Panc1 (cell line): ENCODE measurements around the gene RDX. TPM values are rescaled to one million over a fixed set of nuclear protein-coding genes. Genes with fewer than 3 reads are reported as not detected.

ENCODE experiments used
- ATAC-seq: fragments of 200-7000 bp; cut with Tn5 transposase; 2 replicates; pipeline ENCODE4 v1.9.1; 2020; ENCODE audit warnings: mild to moderate bottlenecking, moderate library complexity
- BruUV-seq: library from RNA; stranded (reverse); fragments of 400-500 nt; replicated peaks from 2 replicates; lab custom pipeline; 2021; lab: Mats Ljungman, UMichigan
- CTCF ChIA-PET: fragments of 300-600 bp; sonication (Branson Sonifier 250); formaldehyde crosslinking; loops from one replicate; lab custom pipeline; 2022; ENCODE audit warnings: antibody characterized with exemption; lab: Charles Lee
- POLR2A ChIA-PET: fragments of 300-600 bp; sonication (Branson Sonifier 250); formaldehyde crosslinking; loops from one replicate; lab custom pipeline; 2022; ENCODE audit warnings: antibody characterized with exemption; lab: Charles Lee
- DNase-seq: peaks from one replicate; pipeline ENCODE4 v3.0.0-alpha.2; 2010; ENCODE audit warnings: low read depth, low spot score
- H3K27ac ChIP-seq: 2 replicates; pipeline ENCODE4 v1.5.1; 2011; ENCODE audit warnings: mild to moderate bottlenecking, low read length, inconsistent platforms
- H3K27me3 ChIP-seq: fragments of 200-500 bp; sonication (Bioruptor generic); 2 replicates; pipeline ENCODE4 v1.6.0; 2014; ENCODE audit warnings: low read length, inconsistent platforms; ENCODE audit not compliant: control insufficient read depth, insufficient read depth
- H3K36me3 ChIP-seq: fragments of 200-500 bp; sonication (Bioruptor generic); 2 replicates; pipeline ENCODE4 v1.5.1; 2014; ENCODE audit warnings: inconsistent platforms, mild to moderate bottlenecking, low read length, moderate library complexity; ENCODE audit not compliant: control insufficient read depth, insufficient read depth
- H3K4me1 ChIP-seq: 2 replicates; pipeline ENCODE4 v1.5.1; 2011; ENCODE audit warnings: inconsistent platforms, mild to moderate bottlenecking, low read length, moderate library complexity; ENCODE audit not compliant: control insufficient read depth, insufficient read depth
- H3K4me3 ChIP-seq, 2 experiments: 2 replicates each; pipeline ENCODE4 v1.5.1; 2011 to 2012; ENCODE audit warnings: low read depth in 2 of 2, low read length in 2 of 2, mild to moderate bottlenecking in 2 of 2, inconsistent platforms in 1 of 2, moderate library complexity in 1 of 2
- H3K9me3 ChIP-seq: fragments of 200-500 bp; sonication (Bioruptor generic); 2 replicates; pipeline ENCODE4 v1.5.1; 2014; ENCODE audit warnings: low read depth, mild to moderate bottlenecking, inconsistent platforms, low read length, moderate library complexity; ENCODE audit not compliant: control insufficient read depth, insufficient read depth
- POLR2AphosphoS5 ChIP-seq: IDR thresholded peaks from 2 replicates; pipeline ENCODE4 v1.6.1; 2012; ENCODE audit warnings: mild to moderate bottlenecking, low read depth, low read length, moderate library complexity
- SIN3A ChIP-seq: IDR thresholded peaks from 2 replicates; pipeline ENCODE4 v1.6.1; 2012; ENCODE audit warnings: low read depth, mild to moderate bottlenecking, low read length, moderate library complexity, borderline replicate concordance; ENCODE audit not compliant: insufficient read depth
- TCF7L2 ChIP-seq: IDR thresholded peaks from 2 replicates; pipeline ENCODE4 v1.6.1; 2011; ENCODE audit warnings: mild to moderate bottlenecking, low read depth, low read length, inconsistent platforms
- in situ Hi-C: cut with HindIII; loops from 2 replicates; pipeline ENCODE4 v1.10.0; 2016; ENCODE audit warnings: low sequenced_read_pairs, low pct_unique_long_range_greater_than_20kb
- intact Hi-C: fragments of 100-400 bp; cut with micrococcal nuclease; formaldehyde crosslinking; loops from one replicate; pipeline ENCODE4 v1.10.0; 2022; ENCODE audit not compliant: unreplicated experiment
- total RNA-seq: library from RNA; stranded (reverse); gene quantifications from one replicate; pipeline ENCODE4 v1.2.1, GENCODE V29; 2021; ENCODE audit not compliant: unreplicated experiment
- TF ChIP-seq, protein P1 (sequence below), 2 experiments: IDR thresholded peaks; 2 replicates each; pipeline ENCODE4 v1.6.1; 2011 to 2012; ENCODE audit warnings: low read depth in 2 of 2, control low read depth in 1 of 2, low read length in 1 of 2, mild to moderate bottlenecking in 1 of 2, moderate library complexity in 1 of 2; ENCODE audit not compliant: insufficient read depth in 1 of 2
- TF ChIP-seq, protein P2 (sequence below): fragments of 450-650 bp; IDR thresholded peaks from 2 replicates; pipeline ENCODE4 v1.5.1; 2017; ENCODE audit warnings: mild to moderate bottlenecking

The RDX gene
- total RNA-seq, 1 experiment from 2014 or later, result 200 TPM

DNA sequence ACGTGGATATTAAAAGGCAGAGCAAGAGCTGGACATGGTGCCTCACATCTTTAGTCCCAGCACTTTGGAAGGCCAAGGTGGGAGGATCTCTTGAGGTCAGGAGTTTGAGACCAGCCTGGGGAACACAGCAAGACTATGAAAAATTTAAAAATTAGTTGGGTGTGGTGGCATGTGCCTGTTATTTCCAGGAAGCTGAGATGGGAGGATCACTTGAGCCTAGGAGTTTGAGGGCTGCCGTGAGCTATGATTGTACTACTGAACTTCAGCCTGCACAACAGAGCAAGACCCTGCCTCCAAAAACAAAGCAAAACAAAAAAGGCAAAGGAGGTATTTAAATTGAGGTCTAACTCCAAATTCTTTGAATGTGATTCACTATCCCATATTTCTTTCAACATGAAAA, 23.5 kb downstream of the RDX start:
- no peaks in the 10 kb centered on the region for H3K9me3 ChIP-seq
- no peak overlapping the region for H3K4me3 ChIP-seq
- ChIA-PET POLR2A (no interaction called here), CTCF (no interaction called here)
- DNase-seq (no peak), ATAC-seq (no peak)
- no peaks in the 10 kb centered on the region for H3K4me1 ChIP-seq
- no peak for TF ChIP-seq SIN3A
- no peak for TF ChIP-seq POLR2AphosphoS5
- TF ChIP-seq, protein P1, sequence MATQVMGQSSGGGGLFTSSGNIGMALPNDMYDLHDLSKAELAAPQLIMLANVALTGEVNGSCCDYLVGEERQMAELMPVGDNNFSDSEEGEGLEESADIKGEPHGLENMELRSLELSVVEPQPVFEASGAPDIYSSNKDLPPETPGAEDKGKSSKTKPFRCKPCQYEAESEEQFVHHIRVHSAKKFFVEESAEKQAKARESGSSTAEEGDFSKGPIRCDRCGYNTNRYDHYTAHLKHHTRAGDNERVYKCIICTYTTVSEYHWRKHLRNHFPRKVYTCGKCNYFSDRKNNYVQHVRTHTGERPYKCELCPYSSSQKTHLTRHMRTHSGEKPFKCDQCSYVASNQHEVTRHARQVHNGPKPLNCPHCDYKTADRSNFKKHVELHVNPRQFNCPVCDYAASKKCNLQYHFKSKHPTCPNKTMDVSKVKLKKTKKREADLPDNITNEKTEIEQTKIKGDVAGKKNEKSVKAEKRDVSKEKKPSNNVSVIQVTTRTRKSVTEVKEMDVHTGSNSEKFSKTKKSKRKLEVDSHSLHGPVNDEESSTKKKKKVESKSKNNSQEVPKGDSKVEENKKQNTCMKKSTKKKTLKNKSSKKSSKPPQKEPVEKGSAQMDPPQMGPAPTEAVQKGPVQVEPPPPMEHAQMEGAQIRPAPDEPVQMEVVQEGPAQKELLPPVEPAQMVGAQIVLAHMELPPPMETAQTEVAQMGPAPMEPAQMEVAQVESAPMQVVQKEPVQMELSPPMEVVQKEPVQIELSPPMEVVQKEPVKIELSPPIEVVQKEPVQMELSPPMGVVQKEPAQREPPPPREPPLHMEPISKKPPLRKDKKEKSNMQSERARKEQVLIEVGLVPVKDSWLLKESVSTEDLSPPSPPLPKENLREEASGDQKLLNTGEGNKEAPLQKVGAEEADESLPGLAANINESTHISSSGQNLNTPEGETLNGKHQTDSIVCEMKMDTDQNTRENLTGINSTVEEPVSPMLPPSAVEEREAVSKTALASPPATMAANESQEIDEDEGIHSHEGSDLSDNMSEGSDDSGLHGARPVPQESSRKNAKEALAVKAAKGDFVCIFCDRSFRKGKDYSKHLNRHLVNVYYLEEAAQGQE (IDR thresholded peaks at IDR 0.05; ENCODE audit: insufficient read depth in 1 of 2, low read depth in 2 of 2, low read length in 1 of 2), result no peak
- TF ChIP-seq, protein P2, sequence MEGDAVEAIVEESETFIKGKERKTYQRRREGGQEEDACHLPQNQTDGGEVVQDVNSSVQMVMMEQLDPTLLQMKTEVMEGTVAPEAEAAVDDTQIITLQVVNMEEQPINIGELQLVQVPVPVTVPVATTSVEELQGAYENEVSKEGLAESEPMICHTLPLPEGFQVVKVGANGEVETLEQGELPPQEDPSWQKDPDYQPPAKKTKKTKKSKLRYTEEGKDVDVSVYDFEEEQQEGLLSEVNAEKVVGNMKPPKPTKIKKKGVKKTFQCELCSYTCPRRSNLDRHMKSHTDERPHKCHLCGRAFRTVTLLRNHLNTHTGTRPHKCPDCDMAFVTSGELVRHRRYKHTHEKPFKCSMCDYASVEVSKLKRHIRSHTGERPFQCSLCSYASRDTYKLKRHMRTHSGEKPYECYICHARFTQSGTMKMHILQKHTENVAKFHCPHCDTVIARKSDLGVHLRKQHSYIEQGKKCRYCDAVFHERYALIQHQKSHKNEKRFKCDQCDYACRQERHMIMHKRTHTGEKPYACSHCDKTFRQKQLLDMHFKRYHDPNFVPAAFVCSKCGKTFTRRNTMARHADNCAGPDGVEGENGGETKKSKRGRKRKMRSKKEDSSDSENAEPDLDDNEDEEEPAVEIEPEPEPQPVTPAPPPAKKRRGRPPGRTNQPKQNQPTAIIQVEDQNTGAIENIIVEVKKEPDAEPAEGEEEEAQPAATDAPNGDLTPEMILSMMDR, result no peak
- no peak for TF ChIP-seq TCF7L2
- peaks cover 32% of the 10 kb centered on the region for H3K36me3 ChIP-seq
- H3K27me3 ChIP-seq, result no peaks in the 10 kb centered on the region
- no peak overlapping the region for H3K27ac ChIP-seq
- intact Hi-C loops (no loop called here), in situ Hi-C loops (no loop called here)
- no TSS peak for BruUV-seq

DNA sequence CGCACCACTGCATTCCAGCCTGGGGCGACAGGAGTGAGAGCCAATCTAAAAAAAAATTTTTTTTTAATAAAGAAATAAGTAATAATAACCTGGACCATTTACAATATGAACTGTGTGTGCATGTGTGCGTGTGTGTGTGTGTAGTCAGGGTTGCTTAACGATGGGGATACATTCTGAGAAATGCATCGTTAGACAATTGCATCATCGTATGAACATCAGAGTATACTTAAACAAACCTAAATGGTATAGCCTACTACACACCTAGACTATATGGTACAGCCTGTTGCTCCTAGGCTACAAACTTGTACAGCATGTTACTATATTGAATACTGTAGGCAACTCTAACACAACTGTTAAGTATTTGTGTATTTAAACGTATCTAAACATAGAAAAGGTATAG, 26.4 kb downstream of the RDX start:
- no peaks in the 10 kb centered on the region for H3K9me3 ChIP-seq
- no peak overlapping the region for H3K27ac ChIP-seq
- CTCF ChIA-PET, result no interaction called here
- ATAC-seq (no peak), DNase-seq (no peak)
- no peak for TF ChIP-seq TCF7L2
- TF ChIP-seq, protein P1 (IDR thresholded peaks at IDR 0.05; ENCODE audit: insufficient read depth in 1 of 2, low read depth in 2 of 2, low read length in 1 of 2), result no peak
- TF ChIP-seq, protein P2, result no peak
- no peak for TF ChIP-seq POLR2AphosphoS5
- no peak for TF ChIP-seq SIN3A
- H3K36me3 ChIP-seq, result peaks cover 29% of the 10 kb centered on the region
- H3K27me3 ChIP-seq, result no peaks in the 10 kb centered on the region
- POLR2A ChIA-PET, result no interaction called here
- BruUV-seq, result no TSS peak
- H3K4me1 ChIP-seq, result no peaks in the 10 kb centered on the region
- in situ Hi-C loops, result no loop called here
- intact Hi-C loops, result no loop called here
- no peak overlapping the region for H3K4me3 ChIP-seq
